GM23338 (cell line): ENCODE data around the gene TLE2. TPM values are rescaled to one million over a fixed set of nuclear protein-coding genes. Genes with fewer than 3 reads are reported as not detected.

ENCODE experiments used
- ATAC-seq: fragments of 200-7000 bp; cut with Tn5 transposase; 3 replicates; pipeline ENCODE4 v1.9.1; 2020
- DNase-seq: peaks from one replicate; pipeline ENCODE4 v3.0.0-alpha.2; 2015; ENCODE audit warnings: low spot score
- H2AFZ ChIP-seq: fragments of 200-600 bp; sonication (generic); 2 replicates; pipeline ENCODE4 v1.8.0; 2016; ENCODE audit warnings: antibody characterized with exemption, mild to moderate bottlenecking, moderate library complexity
- H3F3A ChIP-seq: fragments of 200-600 bp; sonication (generic); replicated peaks from 2 replicates; pipeline ENCODE4 v1.8.0; 2017; ENCODE audit warnings: antibody characterized with exemption, mixed run types, low read depth
- H3K27ac ChIP-seq: fragments of 200-600 bp; sonication (generic); 2 replicates; pipeline ENCODE4 v1.6.1; 2016; ENCODE audit warnings: low read depth
- H3K27me3 ChIP-seq: fragments of 200-600 bp; sonication (generic); 2 replicates; pipeline ENCODE4 v1.8.0; 2016; ENCODE audit warnings: mild to moderate bottlenecking, mixed run types, moderate library complexity; ENCODE audit not compliant: insufficient read depth
- H3K36me3 ChIP-seq: fragments of 200-600 bp; sonication (generic); 2 replicates; pipeline ENCODE4 v1.8.0; 2016; ENCODE audit warnings: mild to moderate bottlenecking; ENCODE audit not compliant: insufficient read depth
- H3K4me1 ChIP-seq: fragments of 200-600 bp; sonication (generic); 2 replicates; pipeline ENCODE4 v1.8.0; 2016; ENCODE audit warnings: mild to moderate bottlenecking, moderate library complexity; ENCODE audit not compliant: insufficient read depth
- H3K4me2 ChIP-seq: fragments of 200-600 bp; sonication (generic); 2 replicates; pipeline ENCODE4 v1.7.1; 2017; ENCODE audit warnings: mixed run types
- H3K4me3 ChIP-seq: fragments of 200-600 bp; sonication (generic); 2 replicates; pipeline ENCODE4 v1.6.1; 2016; ENCODE audit warnings: mixed run types
- H3K79me2 ChIP-seq: fragments of 200-600 bp; sonication (generic); replicated peaks from 2 replicates; pipeline ENCODE4 v1.8.0; 2017; ENCODE audit warnings: mild to moderate bottlenecking; ENCODE audit not compliant: insufficient read depth
- H3K9me2 ChIP-seq: fragments of 200-600 bp; sonication (generic); 2 replicates; pipeline ENCODE4 v1.8.0; 2017; ENCODE audit not compliant: insufficient read depth
- H4K20me1 ChIP-seq: fragments of 200-600 bp; sonication (generic); replicated peaks from 2 replicates; pipeline ENCODE4 v1.8.0; 2017; ENCODE audit warnings: mild to moderate bottlenecking; ENCODE audit not compliant: insufficient read depth
- H3K27ac Mint-ChIP-seq: 2 replicates; pipeline ENCODE4 v1.8.0; 2020; ENCODE audit warnings: inconsistent platforms, mild to moderate bottlenecking, moderate library complexity, mixed read lengths
- H3K27me3 Mint-ChIP-seq: 3 replicates; pipeline ENCODE4 v1.8.0; 2022; ENCODE audit warnings: low read depth, mild to moderate bottlenecking, moderate library complexity, mixed read lengths, inconsistent platforms; ENCODE audit not compliant: insufficient read depth, poor library complexity
- H3K36me3 Mint-ChIP-seq: 3 replicates; pipeline ENCODE4 v1.8.0; 2021; ENCODE audit warnings: low read depth, mild to moderate bottlenecking, inconsistent platforms, moderate library complexity, mixed read lengths
- H3K4me1 Mint-ChIP-seq: 3 replicates; pipeline ENCODE4 v1.8.0; 2020; ENCODE audit warnings: mild to moderate bottlenecking, inconsistent platforms, mixed read lengths
- H3K4me3 Mint-ChIP-seq: 3 replicates; pipeline ENCODE4 v1.8.0; 2021; ENCODE audit warnings: moderate library complexity, mild to moderate bottlenecking, inconsistent platforms, mixed read lengths
- H3K9me3 Mint-ChIP-seq: 3 replicates; pipeline ENCODE4 v1.8.0; 2020; ENCODE audit warnings: moderate library complexity, mild to moderate bottlenecking, inconsistent platforms, mixed read lengths
- CREB1 ChIP-seq: fragments of 250-450 bp; sonication (Bioruptor Pico); IDR thresholded peaks from 2 replicates; pipeline ENCODE4 v1.5.0; 2020; ENCODE audit warnings: low read depth, mild to moderate bottlenecking, moderate library complexity
- CTCF ChIP-seq, 2 experiments: fragments of 200-600 bp in 1 of 2; sonication (generic) in 1 of 2; conservative IDR thresholded peaks; 2 replicates each; pipeline versions ENCODE4 v1.5.1 to v1.6.1; 2016 to 2017; ENCODE audit warnings: antibody characterized with exemption in 2 of 2, low read depth in 2 of 2, mild to moderate bottlenecking in 2 of 2, moderate library complexity in 1 of 2
- ETS1 ChIP-seq: IDR thresholded peaks from 2 replicates; pipeline ENCODE4 v1.6.1; 2016; ENCODE audit warnings: antibody characterized with exemption
- EZH2 ChIP-seq: fragments of 200-600 bp; sonication (generic); IDR thresholded peaks from one replicate; pipeline ENCODE4 v1.8.0; 2017; ENCODE audit warnings: antibody characterized with exemption, mild to moderate bottlenecking, low read depth; ENCODE audit not compliant: unreplicated experiment
- EZH2phosphoT487 ChIP-seq: fragments of 200-600 bp; sonication (generic); IDR thresholded peaks from one replicate; pipeline ENCODE4 v1.8.1; 2018; ENCODE audit warnings: antibody characterized with exemption; ENCODE audit not compliant: unreplicated experiment
- JUNB ChIP-seq: IDR thresholded peaks from one replicate; pipeline ENCODE4 v1.6.1; 2016; ENCODE audit warnings: antibody characterized with exemption; ENCODE audit not compliant: unreplicated experiment
- NANOG ChIP-seq: IDR thresholded peaks from 2 replicates; pipeline ENCODE4 v1.6.1; 2016; ENCODE audit warnings: antibody characterized with exemption, borderline replicate concordance
- POLR2AphosphoS5 ChIP-seq: IDR thresholded peaks from 2 replicates; pipeline ENCODE4 v1.6.1; 2016; ENCODE audit warnings: antibody characterized with exemption, low read depth
- STAT1 ChIP-seq: IDR thresholded peaks from one replicate; pipeline ENCODE4 v1.6.1; 2016; ENCODE audit warnings: antibody characterized with exemption; ENCODE audit not compliant: unreplicated experiment
- ZNF114 ChIP-seq: fragments of 250-450 bp; sonication (Bioruptor Pico); IDR thresholded peaks from 2 replicates; pipeline ENCODE4 v1.5.0; 2020; ENCODE audit warnings: mild to moderate bottlenecking, moderate library complexity
- ZNF331 ChIP-seq: fragments of 250-450 bp; sonication (Bioruptor Pico); IDR thresholded peaks from 2 replicates; pipeline ENCODE4 v1.5.0; 2020; ENCODE audit warnings: low read depth, mild to moderate bottlenecking, moderate library complexity
- polyA plus RNA-seq: library from polyadenylated mRNA; unstranded; fragments of >200 nt; fragmentation: Nextera tagmentation; extraction: Ambion mirVana; gene quantifications from 2 replicates; pipeline ENCODE4 v1.2.1, GENCODE V29; 2016
- total RNA-seq: library from RNA; depleted of rRNA; stranded (reverse); fragments of >200 nt; shearing (Covaris generic); gene quantifications from 2 replicates; pipeline ENCODE4 v1.2.3, GENCODE V29; 2014
- TF ChIP-seq, protein P1 (sequence below): IDR thresholded peaks from one replicate; pipeline ENCODE4 v1.6.1; 2018; ENCODE audit warnings: antibody characterized with exemption; ENCODE audit not compliant: unreplicated experiment
- TF ChIP-seq, protein P2 (sequence below): fragments of 250-450 bp; sonication (Bioruptor Pico); IDR thresholded peaks from 2 replicates; pipeline ENCODE4 v1.5.0; 2020; ENCODE audit warnings: mild to moderate bottlenecking, moderate library complexity

The TLE2 gene
- total and polyA plus RNA-seq, 2 experiments from 2014 or later, result 5.2 to 22.8 TPM

- no peaks in the 10 kb centered on the region; the same call in 1 of the 2 replicates for H4K20me1 ChIP-seq
- ATAC-seq (no peak), DNase-seq (no peak)
- peaks cover 17% of the 10 kb centered on the region for H3K79me2 ChIP-seq
- Mint-ChIP-seq H3K36me3 (peaks cover 36% of the 10 kb centered on the region), H3K9me3 (no peaks in the 10 kb centered on the region; the same call in 2 of the 3 replicates), H3K4me1 (peaks cover 37% of the 10 kb centered on the region), H3K27ac (peak overlapping the region; percentile 83; the same call in 1 of the 2 replicates), H3K4me3 (peak overlapping the region; percentile 9; the same call in 1 of the 3 replicates), H3K27me3 (peaks cover 30% of the 10 kb centered on the region)
- no peak overlapping the region for H3K4me3 ChIP-seq
- peaks cover 10% of the 10 kb centered on the region; the same call in 1 of the 2 replicates for H3F3A ChIP-seq
- H3K27me3 ChIP-seq, result no peaks in the 10 kb centered on the region
- no peaks in the 10 kb centered on the region for H3K9me2 ChIP-seq
- H3K4me2 ChIP-seq, result peak overlapping the region; percentile 43; the same call in 1 of the 2 replicates
- peaks cover 6% of the 10 kb centered on the region; the same call in 1 of the 2 replicates for H3K36me3 ChIP-seq
- no peak overlapping the region for H3K27ac ChIP-seq
- TF ChIP-seq CREB1 (CRISPR knock-in tag) (no peak), ZNF331 (CRISPR knock-in tag) (no peak), NANOG (no peak), EZH2phosphoT487 (no peak), ZNF114 (no peak), EZH2 (no peak), ETS1 (no peak), JUNB (no peak), STAT1 (no peak), CTCF (conservative IDR thresholded peaks at IDR 0.05; ENCODE audit: low read depth in 2 of 2) (no peak), POLR2AphosphoS5 (no peak)
- TF ChIP-seq, protein P1, sequence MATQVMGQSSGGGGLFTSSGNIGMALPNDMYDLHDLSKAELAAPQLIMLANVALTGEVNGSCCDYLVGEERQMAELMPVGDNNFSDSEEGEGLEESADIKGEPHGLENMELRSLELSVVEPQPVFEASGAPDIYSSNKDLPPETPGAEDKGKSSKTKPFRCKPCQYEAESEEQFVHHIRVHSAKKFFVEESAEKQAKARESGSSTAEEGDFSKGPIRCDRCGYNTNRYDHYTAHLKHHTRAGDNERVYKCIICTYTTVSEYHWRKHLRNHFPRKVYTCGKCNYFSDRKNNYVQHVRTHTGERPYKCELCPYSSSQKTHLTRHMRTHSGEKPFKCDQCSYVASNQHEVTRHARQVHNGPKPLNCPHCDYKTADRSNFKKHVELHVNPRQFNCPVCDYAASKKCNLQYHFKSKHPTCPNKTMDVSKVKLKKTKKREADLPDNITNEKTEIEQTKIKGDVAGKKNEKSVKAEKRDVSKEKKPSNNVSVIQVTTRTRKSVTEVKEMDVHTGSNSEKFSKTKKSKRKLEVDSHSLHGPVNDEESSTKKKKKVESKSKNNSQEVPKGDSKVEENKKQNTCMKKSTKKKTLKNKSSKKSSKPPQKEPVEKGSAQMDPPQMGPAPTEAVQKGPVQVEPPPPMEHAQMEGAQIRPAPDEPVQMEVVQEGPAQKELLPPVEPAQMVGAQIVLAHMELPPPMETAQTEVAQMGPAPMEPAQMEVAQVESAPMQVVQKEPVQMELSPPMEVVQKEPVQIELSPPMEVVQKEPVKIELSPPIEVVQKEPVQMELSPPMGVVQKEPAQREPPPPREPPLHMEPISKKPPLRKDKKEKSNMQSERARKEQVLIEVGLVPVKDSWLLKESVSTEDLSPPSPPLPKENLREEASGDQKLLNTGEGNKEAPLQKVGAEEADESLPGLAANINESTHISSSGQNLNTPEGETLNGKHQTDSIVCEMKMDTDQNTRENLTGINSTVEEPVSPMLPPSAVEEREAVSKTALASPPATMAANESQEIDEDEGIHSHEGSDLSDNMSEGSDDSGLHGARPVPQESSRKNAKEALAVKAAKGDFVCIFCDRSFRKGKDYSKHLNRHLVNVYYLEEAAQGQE, result no peak
- TF ChIP-seq, protein P2, sequence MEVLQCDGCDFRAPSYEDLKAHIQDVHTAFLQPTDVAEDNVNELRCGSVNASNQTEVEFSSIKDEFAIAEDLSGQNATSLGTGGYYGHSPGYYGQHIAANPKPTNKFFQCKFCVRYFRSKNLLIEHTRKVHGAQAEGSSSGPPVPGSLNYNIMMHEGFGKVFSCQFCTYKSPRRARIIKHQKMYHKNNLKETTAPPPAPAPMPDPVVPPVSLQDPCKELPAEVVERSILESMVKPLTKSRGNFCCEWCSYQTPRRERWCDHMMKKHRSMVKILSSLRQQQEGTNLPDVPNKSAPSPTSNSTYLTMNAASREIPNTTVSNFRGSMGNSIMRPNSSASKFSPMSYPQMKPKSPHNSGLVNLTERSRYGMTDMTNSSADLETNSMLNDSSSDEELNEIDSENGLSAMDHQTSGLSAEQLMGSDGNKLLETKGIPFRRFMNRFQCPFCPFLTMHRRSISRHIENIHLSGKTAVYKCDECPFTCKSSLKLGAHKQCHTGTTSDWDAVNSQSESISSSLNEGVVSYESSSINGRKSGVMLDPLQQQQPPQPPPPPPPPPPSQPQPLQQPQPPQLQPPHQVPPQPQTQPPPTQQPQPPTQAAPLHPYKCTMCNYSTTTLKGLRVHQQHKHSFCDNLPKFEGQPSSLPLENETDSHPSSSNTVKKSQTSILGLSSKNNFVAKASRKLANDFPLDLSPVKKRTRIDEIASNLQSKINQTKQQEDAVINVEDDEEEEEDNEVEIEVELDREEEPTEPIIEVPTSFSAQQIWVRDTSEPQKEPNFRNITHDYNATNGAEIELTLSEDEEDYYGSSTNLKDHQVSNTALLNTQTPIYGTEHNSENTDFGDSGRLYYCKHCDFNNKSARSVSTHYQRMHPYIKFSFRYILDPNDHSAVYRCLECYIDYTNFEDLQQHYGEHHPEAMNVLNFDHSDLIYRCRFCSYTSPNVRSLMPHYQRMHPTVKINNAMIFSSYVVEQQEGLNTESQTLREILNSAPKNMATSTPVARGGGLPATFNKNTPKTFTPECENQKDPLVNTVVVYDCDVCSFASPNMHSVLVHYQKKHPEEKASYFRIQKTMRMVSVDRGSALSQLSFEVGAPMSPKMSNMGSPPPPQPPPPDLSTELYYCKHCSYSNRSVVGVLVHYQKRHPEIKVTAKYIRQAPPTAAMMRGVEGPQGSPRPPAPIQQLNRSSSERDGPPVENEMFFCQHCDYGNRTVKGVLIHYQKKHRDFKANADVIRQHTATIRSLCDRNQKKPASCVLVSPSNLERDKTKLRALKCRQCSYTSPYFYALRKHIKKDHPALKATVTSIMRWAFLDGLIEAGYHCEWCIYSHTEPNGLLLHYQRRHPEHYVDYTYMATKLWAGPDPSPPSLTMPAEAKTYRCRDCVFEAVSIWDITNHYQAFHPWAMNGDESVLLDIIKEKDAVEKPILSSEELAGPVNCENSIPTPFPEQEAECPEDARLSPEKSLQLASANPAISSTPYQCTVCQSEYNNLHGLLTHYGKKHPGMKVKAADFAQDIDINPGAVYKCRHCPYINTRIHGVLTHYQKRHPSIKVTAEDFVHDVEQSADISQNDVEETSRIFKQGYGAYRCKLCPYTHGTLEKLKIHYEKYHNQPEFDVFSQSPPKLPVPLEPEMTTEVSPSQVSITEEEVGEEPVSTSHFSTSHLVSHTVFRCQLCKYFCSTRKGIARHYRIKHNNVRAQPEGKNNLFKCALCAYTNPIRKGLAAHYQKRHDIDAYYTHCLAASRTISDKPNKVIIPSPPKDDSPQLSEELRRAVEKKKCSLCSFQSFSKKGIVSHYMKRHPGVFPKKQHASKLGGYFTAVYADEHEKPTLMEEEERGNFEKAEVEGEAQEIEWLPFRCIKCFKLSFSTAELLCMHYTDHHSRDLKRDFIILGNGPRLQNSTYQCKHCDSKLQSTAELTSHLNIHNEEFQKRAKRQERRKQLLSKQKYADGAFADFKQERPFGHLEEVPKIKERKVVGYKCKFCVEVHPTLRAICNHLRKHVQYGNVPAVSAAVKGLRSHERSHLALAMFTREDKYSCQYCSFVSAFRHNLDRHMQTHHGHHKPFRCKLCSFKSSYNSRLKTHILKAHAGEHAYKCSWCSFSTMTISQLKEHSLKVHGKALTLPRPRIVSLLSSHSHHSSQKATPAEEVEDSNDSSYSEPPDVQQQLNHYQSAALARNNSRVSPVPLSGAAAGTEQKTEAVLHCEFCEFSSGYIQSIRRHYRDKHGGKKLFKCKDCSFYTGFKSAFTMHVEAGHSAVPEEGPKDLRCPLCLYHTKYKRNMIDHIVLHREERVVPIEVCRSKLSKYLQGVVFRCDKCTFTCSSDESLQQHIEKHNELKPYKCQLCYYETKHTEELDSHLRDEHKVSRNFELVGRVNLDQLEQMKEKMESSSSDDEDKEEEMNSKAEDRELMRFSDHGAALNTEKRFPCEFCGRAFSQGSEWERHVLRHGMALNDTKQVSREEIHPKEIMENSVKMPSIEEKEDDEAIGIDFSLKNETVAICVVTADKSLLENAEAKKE (CRISPR knock-in tag), result no peak
- peaks cover 43% of the 10 kb centered on the region; the same call in 1 of the 2 replicates for H3K4me1 ChIP-seq
- no peak overlapping the region for H2AFZ ChIP-seq
Measured at GRCh38 chr19:3054972-3055740, 26.1 kb upstream of the TLE2 start.
